Neuronal stem cell (in vitro differentiated cells): Measurements from ENCODE around the gene SKIDA1.
A peak's percentile ranks its signal among the peaks of the same experiment; 100 is the strongest.

Source experiments
- DNase-seq: peaks from one replicate; pipeline ENCODE4 v3.0.0-alpha.2; 2013; ENCODE audit warnings: low spot score
- H2AFZ ChIP-seq: one replicate; pipeline ENCODE4 v1.6.1; 2013; ENCODE audit warnings: mild to moderate bottlenecking, low read length, inconsistent platforms
- H2AK5ac ChIP-seq: 2 replicates; pipeline ENCODE4 v1.6.1; 2013; ENCODE audit warnings: low read depth, mild to moderate bottlenecking, inconsistent platforms, low read length, moderate library complexity, mixed read lengths
- H2BK120ac ChIP-seq: 2 replicates; pipeline ENCODE4 v1.6.1; 2013; ENCODE audit warnings: low read depth, mild to moderate bottlenecking, inconsistent platforms, low read length, moderate library complexity, mixed read lengths
- H2BK12ac ChIP-seq: one replicate; pipeline ENCODE4 v1.6.1; 2013; ENCODE audit warnings: low read length, inconsistent platforms
- H2BK15ac ChIP-seq: 2 replicates; pipeline ENCODE4 v1.6.1; 2013; ENCODE audit warnings: mild to moderate bottlenecking, low read length, inconsistent platforms, mixed read lengths
- H2BK5ac ChIP-seq: one replicate; pipeline ENCODE4 v1.6.1; 2013; ENCODE audit warnings: inconsistent platforms, mild to moderate bottlenecking, low read length, moderate library complexity
- H3K14ac ChIP-seq: one replicate; pipeline ENCODE4 v1.6.1; 2013; ENCODE audit warnings: low read length, inconsistent platforms
- H3K18ac ChIP-seq: 2 replicates; pipeline ENCODE4 v1.6.1; 2013; ENCODE audit warnings: low read length, inconsistent platforms
- H3K23ac ChIP-seq: 2 replicates; pipeline ENCODE4 v1.6.1; 2013; ENCODE audit warnings: low read depth, mild to moderate bottlenecking, mixed read lengths, low read length, inconsistent platforms; ENCODE audit not compliant: poor library complexity
- H3K27ac ChIP-seq: replicated peaks from 3 replicates; pipeline ENCODE4 v1.5.1; 2013; ENCODE audit warnings: low read length, inconsistent platforms
- H3K27me3 ChIP-seq, 3 experiments: 2 replicates each; pipeline ENCODE4 v1.6.1; 2013; ENCODE audit warnings: low read length in 3 of 3, mild to moderate bottlenecking in 2 of 3, inconsistent platforms in 1 of 3, low read depth in 1 of 3, mixed read lengths in 1 of 3, moderate library complexity in 1 of 3; ENCODE audit not compliant: control insufficient read depth in 3 of 3, insufficient read depth in 3 of 3
- H3K36me3 ChIP-seq, 2 donors: replicated peaks in 1 of 2; 2 replicates each; pipeline ENCODE4 v1.6.1; 2013; ENCODE audit warnings: low read length in 2 of 2; ENCODE audit not compliant: control insufficient read depth in 2 of 2, insufficient read depth in 2 of 2
- H3K4ac ChIP-seq: 2 replicates; pipeline ENCODE4 v1.6.1; 2013; ENCODE audit warnings: inconsistent platforms, mild to moderate bottlenecking, low read length, moderate library complexity
- H3K4me1 ChIP-seq, 2 donors: 1 replicate in 1 of 2; 2 replicates in 1 of 2; pipeline ENCODE4 v1.6.1; 2013; ENCODE audit warnings: low read length in 2 of 2, low read depth in 1 of 2; ENCODE audit not compliant: control insufficient read depth in 2 of 2, insufficient read depth in 1 of 2
- H3K4me2 ChIP-seq: one replicate; pipeline ENCODE4 v1.6.1; 2013; ENCODE audit warnings: mild to moderate bottlenecking, low read length, inconsistent platforms; ENCODE audit not compliant: insufficient read depth, poor library complexity, severe bottlenecking
- H3K4me3 ChIP-seq, 2 donors: 2 replicates each; pipeline ENCODE4 v1.5.1; 2013; ENCODE audit warnings: low read length in 2 of 2, mild to moderate bottlenecking in 2 of 2, inconsistent platforms in 1 of 2, moderate library complexity in 1 of 2
- H3K79me1 ChIP-seq: one replicate; pipeline ENCODE4 v1.6.1; 2013; ENCODE audit warnings: low read depth, mild to moderate bottlenecking, inconsistent platforms, low read length, moderate library complexity
- H3K9ac ChIP-seq: one replicate; pipeline ENCODE4 v1.6.1; 2013; ENCODE audit warnings: mild to moderate bottlenecking, low read depth, low read length, inconsistent platforms; ENCODE audit not compliant: poor library complexity
- H3K9me3 ChIP-seq, 2 donors: replicated peaks in 1 of 2; 2 replicates each; pipeline versions ENCODE3 to v1.6.1; 2013; ENCODE audit warnings: low read length in 2 of 2, mild to moderate bottlenecking in 2 of 2, inconsistent platforms in 1 of 2, low read depth in 1 of 2, mixed read lengths in 1 of 2, moderate library complexity in 1 of 2; ENCODE audit not compliant: control insufficient read depth in 2 of 2, insufficient read depth in 1 of 2
- H4K8ac ChIP-seq: one replicate; pipeline ENCODE4 v1.6.1; 2013; ENCODE audit warnings: low read depth, mild to moderate bottlenecking, inconsistent platforms, low read length, moderate library complexity
- H4K91ac ChIP-seq: one replicate; pipeline ENCODE4 v1.6.1; 2013; ENCODE audit warnings: low read length, low read depth, mild to moderate bottlenecking, inconsistent platforms; ENCODE audit not compliant: poor library complexity
- WGBS, 2 donors: extraction: QIAGEN DNeasy Blood & Tissue Kit; methylation state at CpG; one replicate each; pipeline ENCODE4 v1.1.7; 2013; ENCODE audit warnings: missing lambda C conversion rate in 2 of 2, mixed read lengths in 1 of 2; ENCODE audit not compliant: insufficient read length in 2 of 2, insufficient replicate concordance in 1 of 2; ENCODE audit errors: extremely low coverage in 2 of 2; 5-methylcytosine and 5-hydroxymethylcytosine counted together

SKIDA1 gene

DNA sequence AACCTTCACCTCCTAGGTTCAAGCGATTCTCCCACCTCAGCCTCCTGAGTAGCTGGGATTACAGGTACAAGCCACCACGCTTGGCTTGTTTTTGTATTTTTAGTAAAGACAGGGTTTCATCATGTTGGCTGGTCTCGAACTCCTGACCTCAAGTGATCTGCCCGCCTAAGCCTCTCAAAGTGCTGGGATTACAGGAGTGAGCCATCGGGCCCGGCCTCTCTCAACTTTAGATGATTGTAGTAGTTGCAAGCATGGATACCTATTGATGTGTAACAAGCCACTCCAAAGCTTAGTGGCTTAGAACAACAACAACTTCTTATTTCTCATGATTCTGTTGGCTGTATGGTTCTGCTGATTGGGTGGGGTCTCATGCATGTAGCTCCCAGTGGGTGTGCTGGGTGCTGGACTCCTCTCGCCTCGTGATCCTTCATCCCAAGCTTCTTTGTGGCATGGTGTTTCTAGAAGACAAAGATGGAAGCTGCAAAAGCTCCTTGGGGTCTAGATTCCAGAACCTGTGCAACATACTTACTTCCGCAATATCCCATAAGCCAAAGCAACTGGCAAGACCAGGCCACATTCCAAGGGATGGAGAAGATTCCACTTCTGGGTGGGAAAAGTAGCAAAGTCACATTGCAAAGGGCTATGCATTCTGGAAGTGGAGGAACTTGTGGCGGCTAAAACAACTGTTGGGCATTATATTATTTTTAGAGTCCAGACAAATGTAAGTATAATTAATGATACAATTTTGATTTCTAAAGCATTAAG is 37.9 kb downstream of the SKIDA1 start:
- Histone ChIP-seq H4K8ac (no peak overlapping the region), H2BK120ac (no peak overlapping the region), H2BK12ac (no peak overlapping the region), H3K23ac (no peak overlapping the region), H3K79me1 (no peaks in the 10 kb centered on the region), H3K9ac (no peak overlapping the region), H3K18ac (no peak overlapping the region), H3K4me1 (peaks cover 2 to 3% of the 10 kb centered on the region in 2 donors), H3K4ac (no peak overlapping the region), H3K27me3 (no peaks in the 10 kb centered on the region), H2BK15ac (no peak overlapping the region), H3K36me3 (no peaks in the 10 kb centered on the region), H4K91ac (no peak overlapping the region), H2AFZ (no peak overlapping the region), H3K9me3 (peaks cover 0 to 2% of the 10 kb centered on the region in 2 donors), H3K4me3 (no peak overlapping the region), H3K14ac (no peak overlapping the region), H3K27ac (no peak overlapping the region), H2BK5ac (no peak overlapping the region), H3K4me2 (no peak overlapping the region), H2AK5ac (no peak overlapping the region)
- DNase-seq = no peak
- WGBS, 2 donors = no CpG with 5 or more reads among the region's 10 CpGs

DNA sequence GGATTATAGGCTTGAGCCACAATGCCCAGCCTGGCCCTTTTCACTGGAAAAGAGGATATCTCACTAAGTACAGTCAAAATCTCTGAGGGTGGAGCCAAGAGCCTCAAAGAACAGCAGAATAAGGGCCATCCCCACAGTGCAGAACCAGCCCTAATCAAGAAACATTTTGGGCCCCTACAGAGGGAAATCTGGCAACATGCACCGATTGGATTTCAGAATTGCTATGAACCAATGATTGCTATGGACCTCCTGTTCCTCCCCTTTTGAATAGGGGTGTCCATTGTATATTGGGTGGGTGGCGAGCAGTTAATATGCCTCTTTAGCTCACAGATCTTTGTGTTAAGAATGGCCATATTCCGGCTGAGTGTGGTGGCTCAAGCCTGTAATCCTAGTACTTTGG is 42.7 kb downstream of the SKIDA1 start:
- no peak overlapping the region for H2BK5ac ChIP-seq
- H3K23ac ChIP-seq = no peak overlapping the region
- H3K9ac ChIP-seq = no peak overlapping the region
- peaks cover 0 to 2% of the 10 kb centered on the region in 2 donors for H3K9me3 ChIP-seq
- no peak overlapping the region for H2AK5ac ChIP-seq
- H3K4ac ChIP-seq = no peak overlapping the region
- no peak overlapping the region for H3K18ac ChIP-seq
- no peak overlapping the region for H3K4me2 ChIP-seq
- H2BK12ac ChIP-seq = no peak overlapping the region
- WGBS, 2 donors = no CpG with 5 or more reads among the region's 3 CpGs
- H3K14ac ChIP-seq = no peak overlapping the region
- no peak overlapping the region for H4K8ac ChIP-seq
- H2BK120ac ChIP-seq = no peak overlapping the region
- no peaks in the 10 kb centered on the region for H3K79me1 ChIP-seq
- H3K4me3 ChIP-seq = no peak overlapping the region
- H3K27ac ChIP-seq = no peak overlapping the region
- no peak overlapping the region for H2AFZ ChIP-seq
- H4K91ac ChIP-seq = no peak overlapping the region
- peaks cover 0 to 4% of the 10 kb centered on the region in 2 donors for H3K4me1 ChIP-seq
- H3K27me3 ChIP-seq = no peaks in the 10 kb centered on the region
- H3K36me3 ChIP-seq = no peaks in the 10 kb centered on the region
- DNase-seq = no peak
- no peak overlapping the region for H2BK15ac ChIP-seq

DNA sequence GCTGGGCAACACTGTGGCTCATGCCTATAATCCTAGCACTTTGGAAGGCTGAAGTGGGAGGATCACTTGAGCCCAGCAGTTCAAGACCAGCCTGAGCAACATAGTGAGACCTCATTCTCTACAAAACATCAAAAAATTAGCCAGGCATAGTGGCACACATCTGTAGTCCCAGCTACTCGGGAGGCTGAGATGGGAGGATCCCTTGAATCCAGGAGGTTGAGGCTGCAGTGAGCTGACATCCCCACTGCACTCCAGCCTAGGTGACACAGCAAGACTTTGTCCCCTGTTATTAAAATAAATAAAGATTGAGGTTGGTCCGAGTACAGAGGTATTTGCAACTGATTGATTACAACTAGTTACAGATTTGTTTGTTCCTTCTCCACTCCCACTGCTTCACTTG is 44.1 kb downstream of the SKIDA1 start:
- no CpG with 5 or more reads among the region's 2 CpGs for WGBS, 2 donors
- H2AK5ac ChIP-seq = no peak overlapping the region
- DNase-seq = no peak

DNA sequence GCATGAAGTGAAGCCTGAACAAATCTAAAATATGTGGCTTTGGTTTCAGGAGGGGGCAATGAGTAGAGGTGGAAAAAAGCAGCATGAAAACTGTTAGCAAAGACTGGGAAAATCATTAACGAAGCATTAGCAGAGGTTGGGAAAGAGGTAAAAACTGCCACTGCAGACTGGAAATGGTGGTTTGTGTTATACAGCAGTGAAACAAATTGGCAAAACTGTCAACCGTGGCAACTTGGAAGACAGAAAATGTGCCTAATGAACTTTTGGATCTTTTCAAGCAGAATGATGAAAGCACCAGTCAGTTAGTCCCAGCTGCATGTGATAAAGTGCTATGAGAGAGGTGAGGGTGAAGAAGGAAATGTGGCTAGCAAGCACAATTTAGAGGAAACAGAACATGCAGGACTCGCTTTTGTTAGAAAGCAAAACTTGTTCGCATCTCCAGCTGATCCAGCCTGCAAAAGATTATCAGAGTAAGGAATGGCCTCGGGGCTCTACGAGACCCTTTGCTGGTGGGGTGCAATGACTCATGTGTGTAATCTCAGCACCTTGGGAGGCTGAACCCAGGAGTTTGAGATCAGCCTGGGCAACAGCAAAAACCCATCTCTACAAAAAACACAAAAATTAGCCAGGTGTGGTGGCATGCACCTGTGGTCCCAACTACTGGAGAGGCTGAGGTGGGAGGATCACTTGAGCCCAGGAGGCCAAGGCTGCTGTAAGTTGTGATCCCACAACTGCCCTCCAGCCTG is 45.7 kb downstream of the SKIDA1 start:
- Histone ChIP-seq H3K14ac (no peak overlapping the region), H3K4me3 (no peak overlapping the region), H3K79me1 (no peaks in the 10 kb centered on the region), H4K91ac (no peak overlapping the region), H2AK5ac (no peak overlapping the region), H3K27me3 (no peaks in the 10 kb centered on the region), H3K9me3 (peaks cover 0 to 2% of the 10 kb centered on the region in 2 donors), H2BK5ac (no peak overlapping the region), H3K4ac (no peak overlapping the region), H4K8ac (no peak overlapping the region), H2AFZ (peak overlapping the region; percentile 9), H3K9ac (no peak overlapping the region), H2BK12ac (no peak overlapping the region), H2BK15ac (no peak overlapping the region), H3K23ac (no peak overlapping the region), H3K4me2 (no peak overlapping the region), H3K18ac (no peak overlapping the region), H3K27ac (no peak overlapping the region), H3K4me1 (peaks cover 0 to 4% of the 10 kb centered on the region in 2 donors), H2BK120ac (no peak overlapping the region), H3K36me3 (no peaks in the 10 kb centered on the region)
- DNase-seq = no peak
- WGBS, 2 donors = no CpG with 5 or more reads among the region's 6 CpGs

More for the DNA sequence above, 44.1 kb downstream of the SKIDA1 start:
- no peaks in the 10 kb centered on the region for H3K79me1 ChIP-seq
- no peak overlapping the region for H2BK15ac ChIP-seq
- no peak overlapping the region for H2BK120ac ChIP-seq
- H3K23ac ChIP-seq = no peak overlapping the region
- H2BK12ac ChIP-seq = no peak overlapping the region
- H3K14ac ChIP-seq = no peak overlapping the region
- H3K4me3 ChIP-seq = no peak overlapping the region
- H3K9ac ChIP-seq = no peak overlapping the region
- no peak overlapping the region for H4K91ac ChIP-seq
- H3K4me2 ChIP-seq = no peak overlapping the region
- no peak overlapping the region for H2BK5ac ChIP-seq
- no peak overlapping the region for H3K27ac ChIP-seq
- no peaks in the 10 kb centered on the region for H3K27me3 ChIP-seq
- no peaks in the 10 kb centered on the region for H3K36me3 ChIP-seq
- H4K8ac ChIP-seq = no peak overlapping the region
- H3K4ac ChIP-seq = no peak overlapping the region
- no peak overlapping the region for H2AFZ ChIP-seq
- H3K18ac ChIP-seq = no peak overlapping the region
- H3K9me3 ChIP-seq = peaks cover 0 to 2% of the 10 kb centered on the region in 2 donors
- H3K4me1 ChIP-seq = peaks cover 0 to 4% of the 10 kb centered on the region in 2 donors
